Measurements from ENCODE around the gene EXOC6B. TPM values are rescaled to one million over a fixed set of nuclear protein-coding genes. Genes with fewer than 3 reads are reported as not detected.

The EXOC6B gene
- total RNA-seq, 1 donor from 2014 or later: 104 TPM

DNA sequence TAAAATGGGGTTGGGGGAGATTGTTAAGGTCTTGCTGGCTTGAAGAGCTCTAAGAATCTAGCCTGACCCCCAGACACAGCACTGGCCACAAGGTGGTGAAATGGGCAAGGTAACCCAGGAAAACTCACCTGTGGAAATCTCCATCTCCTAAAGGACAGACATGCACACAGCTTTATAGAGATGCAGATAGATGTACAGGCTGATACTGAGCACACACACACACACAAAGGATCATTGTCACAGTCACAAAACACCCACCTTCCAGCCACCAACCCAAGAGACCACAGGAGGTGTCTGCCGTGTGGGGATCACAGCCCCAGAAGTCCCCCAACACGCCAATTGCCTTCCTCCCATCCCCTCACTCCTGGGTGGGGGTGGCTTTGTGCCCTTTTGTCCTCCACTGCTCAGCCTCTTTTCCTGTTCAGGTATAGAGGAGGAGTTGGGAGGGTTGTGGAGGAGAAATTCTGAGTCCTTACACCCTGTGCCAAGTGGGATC, 674.9 kb downstream of the EXOC6B start:
- DNase-seq (ENCODE audit: low spot score in 2 of 2, unreplicated experiment in 2 of 2): peak in 1 of 2 experiments; percentile 37
- TF ChIP-seq, protein P1, sequence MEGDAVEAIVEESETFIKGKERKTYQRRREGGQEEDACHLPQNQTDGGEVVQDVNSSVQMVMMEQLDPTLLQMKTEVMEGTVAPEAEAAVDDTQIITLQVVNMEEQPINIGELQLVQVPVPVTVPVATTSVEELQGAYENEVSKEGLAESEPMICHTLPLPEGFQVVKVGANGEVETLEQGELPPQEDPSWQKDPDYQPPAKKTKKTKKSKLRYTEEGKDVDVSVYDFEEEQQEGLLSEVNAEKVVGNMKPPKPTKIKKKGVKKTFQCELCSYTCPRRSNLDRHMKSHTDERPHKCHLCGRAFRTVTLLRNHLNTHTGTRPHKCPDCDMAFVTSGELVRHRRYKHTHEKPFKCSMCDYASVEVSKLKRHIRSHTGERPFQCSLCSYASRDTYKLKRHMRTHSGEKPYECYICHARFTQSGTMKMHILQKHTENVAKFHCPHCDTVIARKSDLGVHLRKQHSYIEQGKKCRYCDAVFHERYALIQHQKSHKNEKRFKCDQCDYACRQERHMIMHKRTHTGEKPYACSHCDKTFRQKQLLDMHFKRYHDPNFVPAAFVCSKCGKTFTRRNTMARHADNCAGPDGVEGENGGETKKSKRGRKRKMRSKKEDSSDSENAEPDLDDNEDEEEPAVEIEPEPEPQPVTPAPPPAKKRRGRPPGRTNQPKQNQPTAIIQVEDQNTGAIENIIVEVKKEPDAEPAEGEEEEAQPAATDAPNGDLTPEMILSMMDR (IDR thresholded peaks at IDR 0.05; ENCODE audit: unreplicated experiment): no peak
- H3K9me3 Mint-ChIP-seq: no peaks in the 10 kb centered on the region
- peak overlapping the region; percentile 98 for H3K27ac Mint-ChIP-seq
- peaks cover 16% of the 10 kb centered on the region for H3K36me3 Mint-ChIP-seq
- H3K4me1 Mint-ChIP-seq: peaks cover 66% of the 10 kb centered on the region
- peak overlapping the region; percentile 82 for H3K4me3 Mint-ChIP-seq
- peaks cover 1% of the 10 kb centered on the region for H3K27me3 Mint-ChIP-seq (ENCODE audit: low read depth)

DNA sequence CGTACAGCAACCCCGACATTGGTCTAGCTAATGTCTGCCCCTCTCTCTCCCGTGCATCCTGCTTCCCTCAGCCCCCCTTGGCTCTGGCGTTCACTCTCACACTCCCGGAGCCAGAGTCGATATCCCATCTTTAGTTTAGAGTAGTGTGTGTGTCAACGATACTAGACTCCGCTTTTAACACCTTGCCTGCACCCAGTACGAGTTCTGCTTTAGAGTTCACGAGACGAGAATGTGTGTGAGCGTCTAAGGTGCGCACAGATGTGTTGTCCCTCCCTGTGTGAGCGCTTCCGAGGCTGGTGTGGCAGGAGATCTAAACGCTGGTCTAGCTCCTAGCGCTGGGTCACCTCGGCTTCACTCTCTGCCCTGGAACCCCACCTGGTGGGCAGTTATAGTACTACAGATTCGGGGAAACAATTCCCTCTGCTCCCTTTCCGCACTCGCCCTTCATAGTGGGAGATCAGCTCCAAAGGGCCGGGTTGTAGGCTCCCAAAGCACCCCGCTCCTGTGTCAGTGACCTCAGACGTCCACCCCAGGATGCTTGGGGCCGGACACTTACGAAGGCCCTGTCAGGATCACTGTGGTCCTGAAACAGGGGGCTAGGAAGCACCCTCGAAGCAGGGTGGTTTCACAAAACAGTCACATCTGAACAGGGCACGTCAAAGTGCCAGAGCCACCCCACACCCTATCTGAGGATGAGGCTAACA, 675.5 kb downstream of the EXOC6B start:
- TF ChIP-seq, protein P1 (IDR thresholded peaks at IDR 0.05; ENCODE audit: unreplicated experiment): peak; percentile 96
- Mint-ChIP-seq H3K4me3 (peak overlapping the region; percentile 82), H3K27me3 (ENCODE audit: low read depth) (peaks cover 1% of the 10 kb centered on the region), H3K36me3 (peaks cover 20% of the 10 kb centered on the region), H3K9me3 (no peaks in the 10 kb centered on the region), H3K4me1 (peaks cover 60% of the 10 kb centered on the region), H3K27ac (peak overlapping the region; percentile 98)
- DNase-seq (ENCODE audit: low spot score in 2 of 2, unreplicated experiment in 2 of 2): peak; percentile 73 to 90

DNA sequence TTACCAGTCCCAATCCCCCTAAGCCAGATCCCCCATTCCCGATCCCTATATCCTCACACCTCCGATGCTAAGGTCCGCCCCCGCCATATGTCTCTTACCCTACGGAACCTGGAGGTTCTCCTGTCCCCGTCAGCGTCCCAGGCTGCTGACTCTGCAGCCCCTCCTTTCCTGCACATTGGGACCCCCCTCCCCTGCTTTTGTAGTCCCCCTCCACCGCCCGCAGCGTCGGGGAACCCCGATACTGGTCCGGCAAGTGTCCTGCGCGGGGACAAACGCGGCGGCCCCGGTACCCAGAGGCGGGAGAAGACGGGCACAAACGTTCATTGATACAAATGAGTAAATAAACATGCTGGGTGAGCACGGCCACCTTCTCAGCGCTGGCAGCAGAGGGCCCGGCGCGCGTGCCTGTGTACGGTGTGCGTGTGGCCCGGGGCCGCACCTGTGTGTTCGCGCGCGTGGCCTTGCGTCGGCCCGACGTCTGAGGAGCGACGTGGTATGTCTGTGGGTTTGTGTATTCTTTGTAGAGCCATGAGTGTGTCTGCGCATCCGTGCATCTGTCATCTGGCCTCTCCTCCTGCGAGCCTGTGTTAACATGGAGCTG, 676.2 kb downstream of the EXOC6B start:
- Mint-ChIP-seq H3K36me3 (peaks cover 23% of the 10 kb centered on the region), H3K27me3 (ENCODE audit: low read depth) (peaks cover 1% of the 10 kb centered on the region), H3K9me3 (no peaks in the 10 kb centered on the region), H3K27ac (peak overlapping the region; percentile 98), H3K4me1 (peaks cover 53% of the 10 kb centered on the region), H3K4me3 (peak overlapping the region; percentile 82)
- no peak for DNase-seq (ENCODE audit: low spot score in 2 of 2, unreplicated experiment in 2 of 2)
- TF ChIP-seq, protein P1 (IDR thresholded peaks at IDR 0.05; ENCODE audit: unreplicated experiment): no peak

DNA sequence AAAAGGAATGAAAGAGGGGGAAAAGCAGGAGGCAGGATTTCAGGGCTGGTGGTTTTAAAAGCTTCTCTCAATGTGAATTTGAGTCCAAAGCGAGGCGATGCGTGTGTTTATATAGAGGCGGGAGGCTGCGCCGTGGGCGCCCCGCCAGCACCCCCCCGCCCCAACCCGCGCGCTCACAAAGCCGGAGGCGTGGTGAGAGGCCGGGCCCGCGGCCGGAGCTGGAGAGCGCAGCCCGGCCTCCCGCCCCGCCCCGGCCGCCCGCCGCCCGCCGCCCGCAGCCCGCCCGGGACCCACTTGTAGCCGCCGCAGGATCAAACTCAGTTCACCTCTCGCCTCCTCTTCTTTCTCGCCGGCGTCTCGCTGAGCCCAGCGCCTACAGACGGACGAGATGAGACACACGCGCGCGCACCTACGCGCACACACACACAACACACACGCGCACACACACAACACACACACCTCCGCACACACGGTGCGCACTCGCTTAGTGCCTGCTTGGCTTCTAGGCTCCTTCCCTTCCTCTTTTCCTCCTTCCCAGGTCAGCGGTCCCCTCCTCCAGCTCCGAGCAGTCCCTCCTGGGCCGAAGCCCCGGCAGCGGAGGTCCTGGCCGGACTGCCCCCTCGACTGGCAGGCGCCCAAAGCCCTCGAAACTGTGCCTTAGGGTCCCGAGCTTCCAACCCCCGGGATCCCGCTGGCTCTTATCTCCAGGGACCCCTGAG, 676.8 kb downstream of the EXOC6B start:
- peak; percentile 81 to 82 for DNase-seq (ENCODE audit: low spot score in 2 of 2, unreplicated experiment in 2 of 2)
- Mint-ChIP-seq H3K9me3 (no peaks in the 10 kb centered on the region), H3K4me3 (peak overlapping the region; percentile 92)

More for the DNA sequence above, 676.8 kb downstream of the EXOC6B start:
- peak overlapping the region; percentile 99 for H3K27ac Mint-ChIP-seq
- peaks cover 47% of the 10 kb centered on the region for H3K4me1 Mint-ChIP-seq
- peaks cover 26% of the 10 kb centered on the region for H3K36me3 Mint-ChIP-seq
- TF ChIP-seq, protein P1 (IDR thresholded peaks at IDR 0.05; ENCODE audit: unreplicated experiment): no peak
- H3K27me3 Mint-ChIP-seq (ENCODE audit: low read depth): peaks cover 1% of the 10 kb centered on the region
